HEK293 (cell line): ENCODE data around the gene CD5L.

Source experiments
- CTCF ChIA-PET: fragments of 350-600 bp; formaldehyde crosslinking; extraction: SDS; loops from one replicate; lab custom pipeline; 2021; ENCODE audit warnings: antibody characterized with exemption; lab: Yijun Ruan, JAX
- POLR2A ChIA-PET: fragments of 300-600 bp; formaldehyde crosslinking; extraction: SDS; loops from one replicate; lab custom pipeline; 2020; ENCODE audit warnings: antibody characterized with exemption, inconsistent platforms; lab: Yijun Ruan, JAX
- H3K27ac ChIP-seq: fragments of 200-500 bp; sonication (Bioruptor generic); 2 replicates; pipeline ENCODE4 v1.5.1; 2014; ENCODE audit warnings: low read depth, low read length, control low read depth, inconsistent platforms; ENCODE audit errors: extremely low read depth
- H3K36me3 ChIP-seq, 2 experiments: fragments of 200-500 bp in 1 of 2; sonication (Bioruptor generic) in 1 of 2; 1 replicate in 1 of 2; 2 replicates in 1 of 2; pipeline ENCODE4 v1.5.1; 2014 to 2017; ENCODE audit warnings: inconsistent platforms in 2 of 2, low read length in 2 of 2; ENCODE audit not compliant: control insufficient read depth in 2 of 2, insufficient read depth in 1 of 2
- H3K4me1 ChIP-seq: fragments of 200-500 bp; sonication (Bioruptor generic); 2 replicates; pipeline ENCODE4 v1.5.1; 2014; ENCODE audit warnings: mild to moderate bottlenecking, low read length, inconsistent platforms; ENCODE audit not compliant: control insufficient read depth, insufficient read depth
- H3K4me3 ChIP-seq: 2 replicates; pipeline ENCODE4 v1.5.1; 2011; ENCODE audit warnings: low read depth, mild to moderate bottlenecking, control low read depth, low read length, moderate library complexity
- H3K9me3 ChIP-seq: fragments of 200-500 bp; sonication (Bioruptor generic); 2 replicates; pipeline ENCODE4 v1.5.1; 2014; ENCODE audit warnings: low read depth, low read length, inconsistent platforms; ENCODE audit not compliant: control insufficient read depth, insufficient read depth
- BCL11A ChIP-seq: fragments of 450-650 bp; formaldehyde crosslinking; IDR thresholded peaks from 2 replicates; pipeline ENCODE4 v1.5.1; 2016; ENCODE audit warnings: low read depth, missing biosample characterization, missing genetic modification characterization
- KLF8 ChIP-seq: fragments of 450-650 bp; formaldehyde crosslinking; IDR thresholded peaks from 2 replicates; pipeline ENCODE4 v1.5.1; 2016; ENCODE audit warnings: missing biosample characterization, missing genetic modification characterization
- PRDM10 ChIP-seq: fragments of 450-650 bp; formaldehyde crosslinking; IDR thresholded peaks from 2 replicates; pipeline ENCODE4 v1.5.1; 2016; ENCODE audit warnings: missing biosample characterization, missing genetic modification characterization
- SP7 ChIP-seq: fragments of 450-650 bp; formaldehyde crosslinking; IDR thresholded peaks from 2 replicates; pipeline ENCODE4 v1.5.1; 2016; ENCODE audit warnings: missing biosample characterization, missing genetic modification characterization
- YY2 ChIP-seq: fragments of 450-650 bp; formaldehyde crosslinking; IDR thresholded peaks from 2 replicates; pipeline ENCODE4 v1.5.1; 2016; ENCODE audit warnings: missing biosample characterization, missing genetic modification characterization
- ZBTB7A ChIP-seq: fragments of 450-650 bp; formaldehyde crosslinking; IDR thresholded peaks from 2 replicates; pipeline ENCODE4 v1.5.1; 2016; ENCODE audit warnings: low read depth, missing biosample characterization, missing genetic modification characterization
- ZBTB8A ChIP-seq: fragments of 450-650 bp; formaldehyde crosslinking; IDR thresholded peaks from 2 replicates; pipeline ENCODE4 v1.5.1; 2016; ENCODE audit warnings: missing biosample characterization, missing genetic modification characterization
- ZFP3 ChIP-seq: fragments of 450-650 bp; formaldehyde crosslinking; IDR thresholded peaks from 2 replicates; pipeline ENCODE4 v1.5.1; 2016; ENCODE audit warnings: low read depth, missing biosample characterization, missing genetic modification characterization
- ZFP37 ChIP-seq: fragments of 450-650 bp; formaldehyde crosslinking; IDR thresholded peaks from 2 replicates; pipeline ENCODE4 v1.5.1; 2016; ENCODE audit warnings: missing biosample characterization, missing genetic modification characterization
- ZNF157 ChIP-seq: fragments of 450-650 bp; formaldehyde crosslinking; IDR thresholded peaks from 2 replicates; pipeline ENCODE4 v1.5.1; 2016; ENCODE audit warnings: missing biosample characterization, missing genetic modification characterization
- ZNF18 ChIP-seq: fragments of 450-650 bp; formaldehyde crosslinking; IDR thresholded peaks from 2 replicates; pipeline ENCODE4 v1.5.1; 2016; ENCODE audit warnings: missing biosample characterization, missing genetic modification characterization
- ZNF202 ChIP-seq: fragments of 450-650 bp; formaldehyde crosslinking; IDR thresholded peaks from 2 replicates; pipeline ENCODE4 v1.5.1; 2016; ENCODE audit warnings: missing biosample characterization, missing genetic modification characterization, borderline replicate concordance
- ZNF324 ChIP-seq: fragments of 450-650 bp; formaldehyde crosslinking; IDR thresholded peaks from 2 replicates; pipeline ENCODE4 v1.5.1; 2016; ENCODE audit warnings: missing biosample characterization, missing genetic modification characterization
- ZNF558 ChIP-seq: fragments of 450-650 bp; formaldehyde crosslinking; IDR thresholded peaks from 2 replicates; pipeline ENCODE4 v1.5.1; 2016; ENCODE audit warnings: missing biosample characterization, missing genetic modification characterization
- ZNF561 ChIP-seq: fragments of 450-650 bp; IDR thresholded peaks from 2 replicates; pipeline ENCODE4 v1.5.1; 2018; ENCODE audit warnings: missing biosample characterization, missing genetic modification characterization, borderline replicate concordance
- ZNF660 ChIP-seq: fragments of 450-650 bp; IDR thresholded peaks from 2 replicates; pipeline ENCODE4 v1.5.1; 2018; ENCODE audit warnings: missing biosample characterization, mild to moderate bottlenecking, missing genetic modification characterization
- ZNF670 ChIP-seq: fragments of 450-650 bp; formaldehyde crosslinking; IDR thresholded peaks from 2 replicates; pipeline ENCODE4 v1.5.1; 2016; ENCODE audit warnings: missing biosample characterization, missing genetic modification characterization, low read depth
- ZNF768 ChIP-seq: fragments of 450-650 bp; formaldehyde crosslinking; IDR thresholded peaks from 2 replicates; pipeline ENCODE4 v1.5.1; 2018; ENCODE audit warnings: missing biosample characterization, mild to moderate bottlenecking, missing genetic modification characterization
- ZNF843 ChIP-seq: fragments of 450-650 bp; formaldehyde crosslinking; IDR thresholded peaks from 2 replicates; pipeline ENCODE4 v1.5.1; 2016; ENCODE audit warnings: missing biosample characterization, missing genetic modification characterization
- TF ChIP-seq, protein P1 (sequence below): fragments of 450-650 bp; formaldehyde crosslinking; IDR thresholded peaks from 2 replicates; pipeline ENCODE4 v1.5.1; 2016; ENCODE audit warnings: missing biosample characterization, missing genetic modification characterization, borderline replicate concordance
- TF ChIP-seq, protein P2 (sequence below): fragments of 450-650 bp; formaldehyde crosslinking; IDR thresholded peaks from 2 replicates; pipeline ENCODE4 v1.5.1; 2016; ENCODE audit warnings: missing biosample characterization, missing genetic modification characterization

Gene CD5L

DNA sequence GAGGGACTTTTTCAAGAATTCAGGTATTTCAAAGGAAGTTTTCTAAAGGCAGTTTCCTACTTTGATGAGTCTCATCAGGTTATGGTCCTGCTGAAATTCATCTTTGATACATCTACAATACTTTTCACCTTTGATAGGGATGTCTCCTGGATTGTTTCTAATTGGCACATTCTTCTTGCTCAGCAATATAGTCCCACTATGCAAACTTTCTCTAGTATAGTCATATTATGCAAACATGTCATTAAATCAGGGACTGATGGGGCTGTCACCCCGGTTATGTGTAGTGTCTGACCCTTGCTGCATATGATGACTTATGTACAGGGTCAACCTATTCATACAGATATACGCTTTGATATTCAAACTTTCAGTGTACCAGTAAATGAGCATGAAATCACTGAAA lies 21.3 kb downstream of the CD5L start:
- H3K4me3 ChIP-seq = no peak overlapping the region
- TF ChIP-seq BCL11A (tag by site-specific recombination) = no peak
- no peak for TF ChIP-seq ZNF670 (tag by site-specific recombination)
- TF ChIP-seq SP7 (tag by site-specific recombination) = no peak
- TF ChIP-seq ZNF660 (tag by site-specific recombination) = no peak
- TF ChIP-seq ZNF843 = no peak
- no peak for TF ChIP-seq ZNF157 (tag by site-specific recombination)
- no peak overlapping the region for H3K27ac ChIP-seq
- CTCF ChIA-PET = interaction anchor here (0.7 kb wide), 1 partner anchor 15 kb away, joined by 3 read pairs; no protein-coding TSS in a partner anchor
- H3K4me1 ChIP-seq = no peaks in the 10 kb centered on the region
- no peaks in the 10 kb centered on the region for H3K36me3 ChIP-seq
- POLR2A ChIA-PET = no interaction called here
- no peaks in the 10 kb centered on the region for H3K9me3 ChIP-seq

DNA sequence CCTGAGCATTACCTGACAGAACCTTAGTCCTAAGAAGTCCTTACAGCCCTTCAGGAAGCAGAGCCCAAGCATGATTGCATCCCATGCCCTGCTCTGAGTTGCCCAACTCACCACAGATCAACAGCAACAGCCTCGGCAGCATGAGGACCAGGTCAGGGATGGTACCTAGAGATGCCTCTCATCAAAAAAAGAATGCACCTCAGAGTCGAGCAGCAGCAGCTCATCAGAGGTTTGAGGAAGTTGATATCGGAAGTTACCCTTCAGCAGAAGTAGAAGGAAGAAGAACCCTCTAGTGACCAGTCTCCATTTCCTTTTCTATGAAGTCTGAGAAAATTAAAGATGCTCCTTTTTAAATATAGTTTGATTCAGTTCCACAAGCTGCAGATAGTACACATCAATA lies 21.7 kb downstream of the CD5L start, which contains the start of gene FCRL1:
Gene FCRL1 (minus strand): TSS at position 225 of the 400 bp plus-strand sequence. CDS start 83 bp downstream, at position 142.
- ChIA-PET CTCF (no interaction called here), POLR2A (no interaction called here)
- Histone ChIP-seq H3K9me3 (no peaks in the 10 kb centered on the region), H3K4me1 (no peaks in the 10 kb centered on the region), H3K27ac (no peak within 1 kb of the TSS), H3K36me3 (no peaks in the 10 kb centered on the region), H3K4me3 (no peak within 1 kb of the TSS)
- TF ChIP-seq ZNF324 (no peak), ZNF561 (tag by site-specific recombination) (no peak), YY2 (no peak), ZFP3 (tag by site-specific recombination) (no peak), ZNF843 (no peak), ZNF558 (tag by site-specific recombination) (no peak), ZBTB8A (tag by site-specific recombination) (no peak), PRDM10 (tag by site-specific recombination) (no peak), ZBTB7A (no peak), ZNF202 (tag by site-specific recombination) (no peak), ZNF768 (tag by site-specific recombination) (no peak), ZNF18 (tag by site-specific recombination) (no peak), KLF8 (tag by site-specific recombination) (no peak), ZFP37 (tag by site-specific recombination) (no peak)
- TF ChIP-seq, protein P1, sequence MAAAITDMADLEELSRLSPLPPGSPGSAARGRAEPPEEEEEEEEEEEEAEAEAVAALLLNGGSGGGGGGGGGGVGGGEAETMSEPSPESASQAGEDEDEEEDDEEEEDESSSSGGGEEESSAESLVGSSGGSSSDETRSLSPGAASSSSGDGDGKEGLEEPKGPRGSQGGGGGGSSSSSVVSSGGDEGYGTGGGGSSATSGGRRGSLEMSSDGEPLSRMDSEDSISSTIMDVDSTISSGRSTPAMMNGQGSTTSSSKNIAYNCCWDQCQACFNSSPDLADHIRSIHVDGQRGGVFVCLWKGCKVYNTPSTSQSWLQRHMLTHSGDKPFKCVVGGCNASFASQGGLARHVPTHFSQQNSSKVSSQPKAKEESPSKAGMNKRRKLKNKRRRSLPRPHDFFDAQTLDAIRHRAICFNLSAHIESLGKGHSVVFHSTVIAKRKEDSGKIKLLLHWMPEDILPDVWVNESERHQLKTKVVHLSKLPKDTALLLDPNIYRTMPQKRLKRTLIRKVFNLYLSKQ (tag by site-specific recombination) = no peak
- TF ChIP-seq, protein P2, sequence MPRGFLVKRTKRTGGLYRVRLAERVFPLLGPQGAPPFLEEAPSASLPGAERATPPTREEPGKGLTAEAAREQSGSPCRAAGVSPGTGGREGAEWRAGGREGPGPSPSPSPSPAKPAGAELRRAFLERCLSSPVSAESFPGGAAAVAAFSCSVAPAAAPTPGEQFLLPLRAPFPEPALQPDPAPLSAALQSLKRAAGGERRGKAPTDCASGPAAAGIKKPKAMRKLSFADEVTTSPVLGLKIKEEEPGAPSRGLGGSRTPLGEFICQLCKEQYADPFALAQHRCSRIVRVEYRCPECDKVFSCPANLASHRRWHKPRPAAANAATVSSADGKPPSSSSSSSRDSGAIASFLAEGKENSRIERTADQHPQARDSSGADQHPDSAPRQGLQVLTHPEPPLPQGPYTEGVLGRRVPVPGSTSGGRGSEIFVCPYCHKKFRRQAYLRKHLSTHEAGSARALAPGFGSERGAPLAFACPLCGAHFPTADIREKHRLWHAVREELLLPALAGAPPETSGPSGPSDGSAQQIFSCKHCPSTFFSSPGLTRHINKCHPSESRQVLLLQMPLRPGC = no peak
